ENCODE data around the gene RNF126. TPM values are rescaled to one million over a fixed set of nuclear protein-coding genes. Genes with fewer than 3 reads are reported as not detected.

Gene RNF126
- total and polyA plus RNA-seq, 7 donors: 25.2 to 72.1 (median 51.6) TPM

- H3K27ac ChIP-seq: no peak overlapping the region
- H3K4me3 ChIP-seq: peak overlapping the region; percentile 63
Observed at GRCh38 chr19:640161-640558, 22.9 kb downstream of the RNF126 start.

GRCh38 chr19:639253-640160 lies 23.5 kb downstream of the RNF126 start, which contains the start of gene FGF22:
FGF22 (plus strand) TSS chr19:639879; CDS start chr19:639926, 47 bp downstream.
- Histone ChIP-seq H3K27ac (no peak within 1 kb of the TSS), H3K9me3 (no peaks in the 10 kb centered on the region), H3K4me3 (peak within 1 kb of the TSS; percentile 63), H3K4me1 (peaks cover 9% of the 10 kb centered on the region), H3K27me3 (ENCODE audit: insufficient read depth in 3 of 3, low read length in 2 of 3) (no peaks in the 10 kb centered on the region), H3K36me3 (ENCODE audit: insufficient read depth in 1 of 2, low read depth in 1 of 2) (peaks cover 0 to under 1% of the 10 kb centered on the region in 2 donors)
- DNase-seq (peak; percentile 95 to 96), ATAC-seq (peak; percentile 93 to 96 (median 96))
- TF ChIP-seq, protein P1, sequence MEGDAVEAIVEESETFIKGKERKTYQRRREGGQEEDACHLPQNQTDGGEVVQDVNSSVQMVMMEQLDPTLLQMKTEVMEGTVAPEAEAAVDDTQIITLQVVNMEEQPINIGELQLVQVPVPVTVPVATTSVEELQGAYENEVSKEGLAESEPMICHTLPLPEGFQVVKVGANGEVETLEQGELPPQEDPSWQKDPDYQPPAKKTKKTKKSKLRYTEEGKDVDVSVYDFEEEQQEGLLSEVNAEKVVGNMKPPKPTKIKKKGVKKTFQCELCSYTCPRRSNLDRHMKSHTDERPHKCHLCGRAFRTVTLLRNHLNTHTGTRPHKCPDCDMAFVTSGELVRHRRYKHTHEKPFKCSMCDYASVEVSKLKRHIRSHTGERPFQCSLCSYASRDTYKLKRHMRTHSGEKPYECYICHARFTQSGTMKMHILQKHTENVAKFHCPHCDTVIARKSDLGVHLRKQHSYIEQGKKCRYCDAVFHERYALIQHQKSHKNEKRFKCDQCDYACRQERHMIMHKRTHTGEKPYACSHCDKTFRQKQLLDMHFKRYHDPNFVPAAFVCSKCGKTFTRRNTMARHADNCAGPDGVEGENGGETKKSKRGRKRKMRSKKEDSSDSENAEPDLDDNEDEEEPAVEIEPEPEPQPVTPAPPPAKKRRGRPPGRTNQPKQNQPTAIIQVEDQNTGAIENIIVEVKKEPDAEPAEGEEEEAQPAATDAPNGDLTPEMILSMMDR (IDR thresholded peaks at IDR 0.05): no peak
- intact Hi-C loops (cut with DNase I): no loop called here
- WGBS, 3 donors: 4 to 5% (median 4%) methylated on average over 68 to 109 of the region's 109 CpGs

More at GRCh38 chr19:640161-640558, 22.9 kb downstream of the RNF126 start:
- intact Hi-C loops (cut with DNase I): no loop called here
- no peak for ATAC-seq
- H3K9me3 ChIP-seq: no peaks in the 10 kb centered on the region
- H3K36me3 ChIP-seq (ENCODE audit: insufficient read depth in 1 of 2, low read depth in 1 of 2): peaks cover 2 to 3% of the 10 kb centered on the region in 2 donors
- peaks cover 9% of the 10 kb centered on the region for H3K4me1 ChIP-seq
- 46 to 47% (median 46%) methylated on average over 25 of the region's 25 CpGs for WGBS, 3 donors
- no peaks in the 10 kb centered on the region for H3K27me3 ChIP-seq (ENCODE audit: insufficient read depth in 3 of 3, low read length in 2 of 3)
- DNase-seq: no peak
- TF ChIP-seq, protein P1 (IDR thresholded peaks at IDR 0.05): no peak

DNA sequence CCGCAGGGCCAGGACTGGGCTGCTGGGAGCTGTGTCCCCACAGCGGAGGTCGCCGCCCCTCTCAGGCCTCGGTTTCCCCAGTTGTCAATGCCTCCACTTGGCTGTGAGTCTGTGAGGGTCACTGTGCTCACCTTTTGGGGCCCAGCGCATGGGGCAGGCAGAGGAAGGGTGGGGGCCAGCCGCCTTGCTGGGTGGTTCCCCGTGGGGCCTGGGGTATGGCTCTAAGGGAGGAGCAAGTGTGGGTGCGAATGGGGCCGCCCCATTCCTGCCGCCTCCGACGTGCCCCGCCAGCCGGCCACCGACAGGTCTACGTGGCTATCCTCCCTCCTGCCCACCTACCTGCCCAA lies 24.1 kb downstream of the RNF126 start:
- ATAC-seq (no peak), DNase-seq (no peak)
- no peak overlapping the region for H3K27ac ChIP-seq
- H3K4me1 ChIP-seq: peaks cover 15% of the 10 kb centered on the region
- peak overlapping the region; percentile 63 for H3K4me3 ChIP-seq
- H3K27me3 ChIP-seq (ENCODE audit: insufficient read depth in 3 of 3, low read length in 2 of 3): no peaks in the 10 kb centered on the region
- 50 to 60% (median 58%) methylated on average over 10 to 17 of the region's 17 CpGs for WGBS, 3 donors
- H3K36me3 ChIP-seq (ENCODE audit: insufficient read depth in 1 of 2, low read depth in 1 of 2): no peaks in the 10 kb centered on the region
- TF ChIP-seq, protein P1 (IDR thresholded peaks at IDR 0.05): no peak
- no peaks in the 10 kb centered on the region for H3K9me3 ChIP-seq
- intact Hi-C loops (cut with DNase I): no loop called here

DNA sequence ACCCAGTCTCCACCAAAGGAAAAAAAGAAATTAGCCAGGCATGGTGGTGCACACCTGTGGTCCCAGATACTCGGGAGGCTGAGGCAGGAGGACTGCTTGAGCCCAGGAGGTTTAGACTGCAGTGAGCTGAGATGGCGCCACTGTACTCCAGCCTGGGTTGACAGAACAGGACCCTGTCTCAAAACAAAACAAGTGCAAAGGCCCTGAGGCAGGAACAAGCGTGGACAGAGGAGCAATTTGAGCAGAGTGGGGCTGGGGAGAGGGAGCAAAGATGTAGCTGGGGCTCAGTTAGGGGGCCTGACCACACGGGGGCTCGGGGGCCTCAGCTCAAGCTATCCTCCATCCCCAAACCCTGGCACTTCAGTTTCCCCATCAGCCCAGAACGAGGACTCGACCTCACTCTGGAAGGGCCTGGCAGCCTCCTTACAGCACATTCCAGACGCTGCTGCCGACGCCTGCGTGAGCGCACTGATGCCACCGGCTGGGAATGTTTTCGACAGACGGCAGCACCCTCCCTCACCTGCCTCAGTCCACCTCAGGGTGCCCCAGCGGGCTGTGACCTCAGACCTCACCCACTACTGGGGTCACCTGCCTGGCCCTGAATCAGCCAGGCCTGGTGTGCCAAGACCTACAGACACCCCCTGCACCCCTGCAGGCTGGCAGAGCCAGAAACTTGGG lies 27.9 kb downstream of the RNF126 start:
- H3K36me3 ChIP-seq (ENCODE audit: insufficient read depth in 1 of 2, low read depth in 1 of 2): peaks cover 0 to 16% of the 10 kb centered on the region in 2 donors
- no peak overlapping the region for H3K27ac ChIP-seq
- intact Hi-C loops (cut with DNase I): loop anchor here in 1 of 2 donors (5.0 kb wide), 1 partner anchor 58 kb away; no protein-coding TSS in a partner anchor
- TF ChIP-seq, protein P1 (IDR thresholded peaks at IDR 0.05): no peak
- no peaks in the 10 kb centered on the region for H3K27me3 ChIP-seq (ENCODE audit: insufficient read depth in 3 of 3, low read length in 2 of 3)
- 85 to 90% (median 88%) methylated on average over 16 of the region's 16 CpGs for WGBS, 3 donors
- H3K4me1 ChIP-seq: peaks cover 23% of the 10 kb centered on the region
- H3K4me3 ChIP-seq: no peak overlapping the region
- ATAC-seq (no peak), DNase-seq (no peak)
- no peaks in the 10 kb centered on the region for H3K9me3 ChIP-seq
